NCI-H774 (cell line): Measurements from ENCODE around the gene AFF3.

ENCODE experiments used
- DNase-seq: peaks from one replicate; lab custom pipeline; 2025; lab: John Stamatoyannopoulos, UW

Gene AFF3

GRCh38 chr2:100011272-100011731, 131.1 kb downstream of the AFF3 start:
- DNase-seq: no peak

GRCh38 chr2:100010606-100011005, 131.8 kb downstream of the AFF3 start:
- no peak for DNase-seq

- DNase-seq: no peak
These were observed 132.6 kb downstream of the AFF3 start for GRCh38 chr2:100009743-100010142.

- DNase-seq: no peak
These were observed 133.4 kb downstream of the AFF3 start for GRCh38 chr2:100008956-100009355.

GRCh38 chr2:100006516-100006915, 135.9 kb downstream of the AFF3 start:
- no peak for DNase-seq

GRCh38 chr2:100004959-100005387, 137.4 kb downstream of the AFF3 start:
- DNase-seq: no peak

GRCh38 chr2:100004348-100004884, 138.0 kb downstream of the AFF3 start:
- no peak for DNase-seq

DNA sequence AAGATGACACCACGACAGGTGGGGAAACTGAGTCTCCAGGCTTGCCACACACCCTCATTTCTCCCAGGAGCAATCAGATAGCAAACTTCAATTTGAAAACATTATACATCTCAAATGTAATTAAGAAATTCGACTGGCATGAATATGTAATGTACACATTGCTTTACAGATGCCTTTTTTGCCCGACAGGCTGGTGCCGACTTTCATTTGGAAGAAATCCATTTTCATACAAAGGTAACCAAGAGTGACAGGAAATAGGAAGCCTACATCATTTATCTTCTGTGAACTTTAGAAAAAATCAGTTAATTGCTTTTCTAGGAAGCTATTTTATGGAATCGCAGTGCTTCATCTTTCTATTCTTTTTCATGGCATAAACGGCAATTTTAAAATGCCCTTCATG, 140.3 kb downstream of the AFF3 start:
- DNase-seq: no peak

DNA sequence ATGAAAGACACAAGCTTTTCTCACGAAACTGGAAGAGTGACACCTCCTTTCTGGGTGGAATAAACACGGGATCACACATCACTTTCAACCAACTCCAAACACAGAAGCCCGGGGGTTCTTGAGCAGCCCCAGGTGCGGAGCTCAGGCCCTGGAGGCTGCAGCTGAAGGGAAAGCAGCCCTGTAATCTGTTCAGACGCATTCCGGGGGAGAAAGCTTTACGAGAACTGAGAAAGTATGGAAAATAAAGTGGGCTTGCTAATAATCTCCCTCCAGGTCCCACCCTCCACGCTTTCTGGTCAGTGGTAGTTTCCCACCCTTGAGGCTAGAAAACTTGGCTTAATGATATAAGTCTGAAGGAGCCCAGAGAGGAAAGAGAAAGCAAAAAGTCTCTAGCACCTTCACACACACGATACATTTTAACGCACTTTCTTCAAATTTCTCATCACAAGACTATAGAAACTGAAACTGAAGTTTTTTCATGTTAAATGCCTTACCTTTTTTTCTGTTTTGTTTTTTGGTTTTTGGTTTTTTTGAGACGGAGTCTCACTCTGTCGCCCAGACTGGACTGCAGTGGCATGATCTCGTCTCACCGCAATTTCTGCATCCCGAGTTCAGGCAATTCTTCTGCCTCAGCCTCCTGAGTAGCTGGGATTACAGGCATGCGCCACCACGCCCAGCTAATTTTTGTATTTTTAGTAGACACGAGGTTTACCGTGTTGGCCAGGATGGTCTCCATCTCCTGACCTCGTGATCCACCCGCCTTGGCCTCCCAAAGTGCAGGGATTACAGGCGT, 141.3 kb downstream of the AFF3 start:
- no peak for DNase-seq

DNA sequence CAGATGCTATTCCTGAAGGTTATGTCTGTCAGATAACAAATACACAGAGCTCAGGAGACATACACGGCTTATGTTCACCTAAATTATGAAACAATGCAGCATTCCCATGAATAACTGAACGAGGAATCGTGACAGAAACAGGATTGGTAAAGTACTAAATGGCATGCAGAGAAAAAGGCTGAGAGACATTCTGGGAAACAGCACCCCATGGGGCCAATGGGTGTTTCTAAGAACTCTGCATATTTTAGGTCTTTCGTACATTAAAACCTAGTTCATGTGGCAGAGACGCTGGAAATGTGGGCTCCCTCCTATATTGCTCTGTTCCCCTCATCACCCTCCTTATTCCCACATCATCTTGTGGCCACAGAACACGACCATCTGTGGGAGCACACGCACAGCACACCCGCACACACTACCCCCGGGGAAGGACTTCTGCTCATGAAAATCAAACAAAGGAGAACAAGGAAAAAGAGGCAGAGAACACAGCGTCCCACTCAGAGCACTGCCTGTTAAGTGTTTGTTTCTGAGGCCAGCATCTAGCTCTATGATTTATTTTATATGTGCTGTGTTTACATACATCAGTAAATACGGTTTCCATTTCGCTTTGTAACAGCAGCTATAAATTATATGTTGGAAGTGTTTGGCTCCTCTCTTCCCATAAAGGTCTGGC, 143.6 kb downstream of the AFF3 start:
- DNase-seq: no peak

- DNase-seq: no peak
These were observed 152.5 kb downstream of the AFF3 start for GRCh38 chr2:99989905-99990304.

- DNase-seq: no peak
These were observed 153.8 kb downstream of the AFF3 start for GRCh38 chr2:99988599-99988998.

DNA sequence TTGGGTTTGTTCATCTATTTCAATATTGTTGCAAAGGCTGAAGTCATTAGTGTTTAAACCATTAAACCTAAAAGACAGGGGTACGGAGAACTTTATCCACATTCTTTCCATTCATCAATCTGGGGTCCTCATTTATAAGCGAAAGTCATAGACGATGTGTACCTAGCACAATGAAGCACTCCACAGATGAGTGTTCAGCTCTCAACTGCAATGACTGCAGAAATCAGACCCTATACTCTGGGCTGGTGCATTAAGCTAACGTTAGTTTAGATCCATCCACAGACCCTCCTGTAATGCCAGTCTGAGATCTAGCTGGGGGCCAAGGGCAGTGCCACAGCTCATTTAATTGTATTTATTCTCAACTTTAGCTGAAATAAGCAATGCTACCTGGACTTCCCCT, 155.2 kb downstream of the AFF3 start:
- no peak for DNase-seq

GRCh38 chr2:99984799-99985515, 157.4 kb downstream of the AFF3 start:
- no peak for DNase-seq

GRCh38 chr2:99982744-99983143, 159.6 kb downstream of the AFF3 start:
- DNase-seq: no peak

DNA sequence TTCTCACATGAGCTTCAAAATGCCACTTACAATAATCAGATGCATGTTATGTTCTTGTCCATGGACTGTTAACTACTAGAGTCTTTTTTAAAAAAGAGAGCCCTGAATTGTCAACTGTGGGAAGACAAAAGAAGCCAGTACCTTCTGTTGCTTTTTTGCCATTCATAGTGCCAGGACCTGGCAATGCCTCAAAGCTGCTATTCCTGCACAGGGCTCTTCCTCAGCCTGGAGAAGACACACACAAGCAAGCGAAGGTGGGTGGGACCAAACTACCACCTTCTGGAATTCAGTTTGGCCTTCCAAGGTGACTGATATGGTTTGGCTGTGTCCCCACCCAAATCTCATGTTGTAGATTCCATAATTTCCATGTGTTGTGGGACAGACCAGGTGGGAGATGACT, 160.6 kb downstream of the AFF3 start:
- no peak for DNase-seq

GRCh38 chr2:99980176-99980575, 162.2 kb downstream of the AFF3 start:
- no peak for DNase-seq

DNA sequence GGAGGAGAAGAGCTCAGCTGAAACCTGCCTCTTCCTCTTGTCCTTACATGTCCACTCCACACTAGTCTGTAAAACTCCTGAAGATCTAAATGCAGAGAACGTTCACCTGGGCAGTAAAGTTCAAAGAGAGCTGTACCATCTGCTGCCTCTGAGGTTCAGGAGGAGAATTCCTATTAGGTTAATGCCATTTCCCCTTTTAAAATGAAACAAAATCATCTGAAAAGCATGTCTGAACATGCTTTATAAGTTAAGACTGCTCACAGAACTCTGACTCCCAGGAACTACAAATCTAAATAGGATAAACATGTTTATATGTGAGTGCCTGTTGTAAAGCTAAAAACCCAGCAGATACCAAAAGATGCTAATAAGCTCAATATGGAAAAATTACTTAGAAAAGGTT, 164.4 kb downstream of the AFF3 start:
- DNase-seq: no peak

GRCh38 chr2:99975386-99975785, 167.0 kb downstream of the AFF3 start:
- no peak for DNase-seq

DNA sequence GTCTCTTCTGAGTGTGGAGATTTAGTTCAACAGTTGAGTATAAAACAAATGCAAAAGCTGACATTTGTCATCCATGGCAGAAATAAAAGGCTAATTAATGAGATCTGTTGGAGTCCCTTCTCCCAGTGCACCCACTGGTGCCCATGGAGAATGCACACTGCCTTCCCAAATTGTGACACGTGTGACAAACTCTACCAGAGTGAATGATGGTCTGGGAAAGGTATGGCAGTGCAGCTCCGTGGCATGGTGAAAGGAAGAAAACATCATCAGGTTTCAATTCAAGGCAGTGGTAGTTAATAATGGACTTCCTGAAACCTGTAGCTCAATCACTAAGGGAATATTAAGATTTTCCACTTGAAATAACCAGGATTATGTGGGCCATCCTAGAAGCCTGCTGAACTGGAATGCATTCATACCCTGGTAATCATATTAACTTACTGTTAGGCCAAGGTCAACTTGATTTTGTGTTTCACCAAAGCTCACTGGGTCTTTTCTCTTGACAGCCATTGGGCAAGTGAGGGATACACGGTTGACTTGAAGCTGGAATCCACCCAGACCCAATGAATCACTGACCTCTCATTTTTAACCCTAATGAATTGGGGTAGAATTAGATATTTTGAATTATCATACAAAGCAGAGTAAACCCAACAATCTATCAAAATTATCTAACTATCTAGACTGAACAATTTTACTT, 167.6 kb downstream of the AFF3 start:
- DNase-seq: no peak

- no peak for DNase-seq
These were observed 168.1 kb downstream of the AFF3 start for GRCh38 chr2:99974275-99974674.

- DNase-seq: no peak
These were observed 171.0 kb downstream of the AFF3 start for GRCh38 chr2:99971326-99971900.
